ENCODE results near the gene CCT4.
"Not testable (repeated sequence)": the region's sequence is repeated elsewhere in the genome, so short reads cannot be mapped to it uniquely, and the experiment has no call there.

Gene CCT4

GRCh38 chr2:61857224-61857623 is 31.2 kb downstream of the CCT4 start:
- ChIA-PET CTCF (interaction anchor here (0.9 to 1.2 kb wide), 2 partner anchors 10 to 14 kb away, joined by 3 read pairs; no protein-coding TSS in a partner anchor), POLR2A (no interaction called here)
- peaks cover 7 to 20% (median 13%) of the 10 kb centered on the region in 4 experiments for H3K4me1 ChIP-seq (ENCODE audit: control extremely low read depth in 1 of 4, control insufficient read depth in 4 of 4, insufficient read depth in 4 of 4, low read length in 3 of 4)
- no peak for DNase-seq
- WGBS (ENCODE audit: insufficient coverage) = 100% methylated on average over 2 of the region's 3 CpGs
- no peaks in the 10 kb centered on the region for H3K27me3 ChIP-seq (replicated peaks in 2 of 5; ENCODE audit: control insufficient read depth in 4 of 5, insufficient read depth in 5 of 5, low read length in 4 of 5)
- H3K9me3 ChIP-seq (ENCODE audit: control extremely low read depth in 1 of 5, control insufficient read depth in 4 of 5, insufficient read depth in 2 of 5, low read depth in 1 of 5, low read length in 4 of 5) = peaks cover 0 to 9% (median 0%) of the 10 kb centered on the region in 5 experiments
- no peak overlapping the region for H3K27ac ChIP-seq (ENCODE audit: insufficient read depth in 1 of 2, low read depth in 1 of 2, low read length in 2 of 2, poor library complexity in 1 of 2, severe bottlenecking in 2 of 2)
- H3K36me3 ChIP-seq (ENCODE audit: control insufficient read depth in 4 of 4, insufficient read depth in 4 of 4, low read length in 3 of 4) = no peaks in the 10 kb centered on the region
- no peak overlapping the region for H3K4me3 ChIP-seq (ENCODE audit: control insufficient read depth in 1 of 7, extremely low read depth in 1 of 7, insufficient read depth in 4 of 7, low read depth in 2 of 7, low read length in 6 of 7)

- POLR2A ChIA-PET = no interaction called here
- DNase-seq = no peak
- Histone ChIP-seq H3K27me3 (replicated peaks in 2 of 5; ENCODE audit: control insufficient read depth in 4 of 5, insufficient read depth in 5 of 5, low read length in 4 of 5) (no peaks in the 10 kb centered on the region), H3K27ac (ENCODE audit: insufficient read depth in 1 of 2, low read depth in 1 of 2, low read length in 2 of 2, poor library complexity in 1 of 2, severe bottlenecking in 2 of 2) (peak overlapping the region in 1 of 2 experiments; percentile 8), H3K4me1 (ENCODE audit: control extremely low read depth in 1 of 4, control insufficient read depth in 4 of 4, insufficient read depth in 4 of 4, low read length in 3 of 4) (peaks cover 7 to 20% (median 13%) of the 10 kb centered on the region in 4 experiments), H3K36me3 (ENCODE audit: control insufficient read depth in 4 of 4, insufficient read depth in 4 of 4, low read length in 3 of 4) (no peaks in the 10 kb centered on the region), H3K9me3 (ENCODE audit: control extremely low read depth in 1 of 5, control insufficient read depth in 4 of 5, insufficient read depth in 2 of 5, low read depth in 1 of 5, low read length in 4 of 5) (no peaks in the 10 kb centered on the region), H3K4me3 (ENCODE audit: control insufficient read depth in 1 of 7, extremely low read depth in 1 of 7, insufficient read depth in 4 of 7, low read depth in 2 of 7, low read length in 6 of 7) (peak overlapping the region in 6 of 7 experiments; percentile 52 to 100 (median 98))
- 35% methylated on average over 4 of the region's 9 CpGs for WGBS (ENCODE audit: insufficient coverage)
- CTCF ChIA-PET = interaction anchor here (1.2 kb wide), 1 partner anchor 8 kb away, joined by 3 read pairs; no protein-coding TSS in a partner anchor
Measured at GRCh38 chr2:61855318-61855613, 33.2 kb downstream of the CCT4 start.

- Histone ChIP-seq H3K4me1 (ENCODE audit: control extremely low read depth in 1 of 4, control insufficient read depth in 4 of 4, insufficient read depth in 4 of 4, low read length in 3 of 4) (peaks cover 7 to 20% (median 13%) of the 10 kb centered on the region in 4 experiments), H3K36me3 (ENCODE audit: control insufficient read depth in 4 of 4, insufficient read depth in 4 of 4, low read length in 3 of 4) (no peaks in the 10 kb centered on the region), H3K27ac (ENCODE audit: insufficient read depth in 1 of 2, low read depth in 1 of 2, low read length in 2 of 2, poor library complexity in 1 of 2, severe bottlenecking in 2 of 2) (peak overlapping the region; percentile 8 to 63), H3K27me3 (replicated peaks in 2 of 5; ENCODE audit: control insufficient read depth in 4 of 5, insufficient read depth in 5 of 5, low read length in 4 of 5) (no peaks in the 10 kb centered on the region), H3K9me3 (ENCODE audit: control extremely low read depth in 1 of 5, control insufficient read depth in 4 of 5, insufficient read depth in 2 of 5, low read depth in 1 of 5, low read length in 4 of 5) (no peaks in the 10 kb centered on the region), H3K4me3 (ENCODE audit: control insufficient read depth in 1 of 7, extremely low read depth in 1 of 7, insufficient read depth in 4 of 7, low read depth in 2 of 7, low read length in 6 of 7) (peak overlapping the region; percentile 91 to 100 (median 98))
- DNase-seq = peak; percentile 97 to 99 (median 98)
- WGBS (ENCODE audit: insufficient coverage) = 6% methylated on average over 17 of the region's 23 CpGs
- ChIA-PET POLR2A (no interaction called here), CTCF (interaction anchor here (0.6 to 1.2 kb wide), 2 partner anchors 9 to 1100 kb away, joined by 3 read pairs; no protein-coding TSS in a partner anchor)
Measured at GRCh38 chr2:61854564-61855317, 33.7 kb downstream of the CCT4 start.

- Histone ChIP-seq H3K9me3 (ENCODE audit: control extremely low read depth in 1 of 5, control insufficient read depth in 4 of 5, insufficient read depth in 2 of 5, low read depth in 1 of 5, low read length in 4 of 5) (no peaks in the 10 kb centered on the region), H3K4me3 (ENCODE audit: control insufficient read depth in 1 of 7, extremely low read depth in 1 of 7, insufficient read depth in 4 of 7, low read depth in 2 of 7, low read length in 6 of 7) (peak within 1 kb of the TSS; percentile 91 to 100 (median 98)), H3K36me3 (ENCODE audit: control insufficient read depth in 4 of 4, insufficient read depth in 4 of 4, low read length in 3 of 4) (no peaks in the 10 kb centered on the region), H3K27ac (ENCODE audit: insufficient read depth in 1 of 2, low read depth in 1 of 2, low read length in 2 of 2, poor library complexity in 1 of 2, severe bottlenecking in 2 of 2) (peak within 1 kb of the TSS; percentile 18 to 63), H3K4me1 (ENCODE audit: control extremely low read depth in 1 of 4, control insufficient read depth in 4 of 4, insufficient read depth in 4 of 4, low read length in 3 of 4) (peaks cover 7 to 20% (median 13%) of the 10 kb centered on the region in 4 experiments), H3K27me3 (replicated peaks in 2 of 5; ENCODE audit: control insufficient read depth in 4 of 5, insufficient read depth in 5 of 5, low read length in 4 of 5) (no peaks in the 10 kb centered on the region)
- WGBS (ENCODE audit: insufficient coverage) = under 1% methylated on average over 43 of the region's 50 CpGs
- CTCF ChIA-PET = interaction anchor here (0.6 kb wide), 1 partner anchor 1101 kb away, joined by 3 read pairs; no protein-coding TSS in a partner anchor
- POLR2A ChIA-PET = interaction anchor here (0.6 kb wide), 1 partner anchor 564 kb away, joined by 3 read pairs; no protein-coding TSS in a partner anchor
- peak; percentile 82 to 89 (median 83) for DNase-seq
Measured at GRCh38 chr2:61853847-61854563, 34.5 kb downstream of the CCT4 start, which contains the start of gene FAM161A. Gene FAM161A (minus strand): TSS chr2:61854060. CDS start chr2:61854041, 19 bp downstream.

GRCh38 chr2:61853086-61853846 is 35.2 kb downstream of the CCT4 start:
- Histone ChIP-seq H3K27me3 (replicated peaks in 2 of 5; ENCODE audit: control insufficient read depth in 4 of 5, insufficient read depth in 5 of 5, low read length in 4 of 5) (no peaks in the 10 kb centered on the region), H3K9me3 (ENCODE audit: control extremely low read depth in 1 of 5, control insufficient read depth in 4 of 5, insufficient read depth in 2 of 5, low read depth in 1 of 5, low read length in 4 of 5) (no peaks in the 10 kb centered on the region), H3K27ac (ENCODE audit: insufficient read depth in 1 of 2, low read depth in 1 of 2, low read length in 2 of 2, poor library complexity in 1 of 2, severe bottlenecking in 2 of 2) (peak overlapping the region in 1 of 2 experiments; percentile 63), H3K4me3 (ENCODE audit: control insufficient read depth in 1 of 7, extremely low read depth in 1 of 7, insufficient read depth in 4 of 7, low read depth in 2 of 7, low read length in 6 of 7) (peak overlapping the region; percentile 91 to 100 (median 98)), H3K36me3 (ENCODE audit: control insufficient read depth in 4 of 4, insufficient read depth in 4 of 4, low read length in 3 of 4) (no peaks in the 10 kb centered on the region), H3K4me1 (ENCODE audit: control extremely low read depth in 1 of 4, control insufficient read depth in 4 of 4, insufficient read depth in 4 of 4, low read length in 3 of 4) (peaks cover 7 to 20% (median 13%) of the 10 kb centered on the region in 4 experiments)
- ChIA-PET CTCF (no interaction called here), POLR2A (interaction anchor here (0.6 kb wide), 1 partner anchor 564 kb away, joined by 3 read pairs; no protein-coding TSS in a partner anchor)
- 23% methylated on average over 21 of the region's 26 CpGs for whole genome bisulfite sequencing (ENCODE audit: insufficient coverage)
- peak; percentile 4 to 72 (median 60) for DNase-seq

- H3K9me3 ChIP-seq (ENCODE audit: control extremely low read depth in 1 of 5, control insufficient read depth in 4 of 5, insufficient read depth in 2 of 5, low read depth in 1 of 5, low read length in 4 of 5); H3K27me3 ChIP-seq (replicated peaks in 2 of 5; ENCODE audit: control insufficient read depth in 4 of 5, insufficient read depth in 5 of 5, low read length in 4 of 5); H3K36me3 ChIP-seq (ENCODE audit: control insufficient read depth in 4 of 4, insufficient read depth in 4 of 4, low read length in 3 of 4); DNase-seq; H3K27ac ChIP-seq (ENCODE audit: insufficient read depth in 1 of 2, low read depth in 1 of 2, low read length in 2 of 2, poor library complexity in 1 of 2, severe bottlenecking in 2 of 2); CTCF ChIA-PET; H3K4me3 ChIP-seq (ENCODE audit: control insufficient read depth in 1 of 7, extremely low read depth in 1 of 7, insufficient read depth in 4 of 7, low read depth in 2 of 7, low read length in 6 of 7): not testable (repeated sequence)
- WGBS (ENCODE audit: insufficient coverage) = 96% methylated on average over 10 of the region's 10 CpGs
- H3K4me1 ChIP-seq (ENCODE audit: control extremely low read depth in 1 of 4, control insufficient read depth in 4 of 4, insufficient read depth in 4 of 4, low read length in 3 of 4) = peaks cover 7 to 20% (median 13%) of the 10 kb centered on the region in 4 experiments
- POLR2A ChIA-PET = interaction anchor here (0.5 kb wide), 1 partner anchor 25 kb away, joined by 3 read pairs; no protein-coding TSS in a partner anchor
Measured at GRCh38 chr2:61851270-61851669, 37.2 kb downstream of the CCT4 start.
